Head of caudate nucleus (tissue), 42 donors: ENCODE results near the gene CDHR4.
"Not testable (repeated sequence)": the region's sequence is repeated elsewhere in the genome, so short reads cannot be mapped to it uniquely, and the experiment has no call there.

Experiments used
- DNase-seq, 42 donors: peaks; one replicate each; pipeline versions ENCODE4 v3.0.0 to v3.0.0-alpha.2; 2020 to 2021; ENCODE audit warnings: mixed read lengths in 7 of 42
- intact Hi-C: fragments of 100-400 bp; cut with DNase I; formaldehyde crosslinking; loops from one replicate; pipeline ENCODE4 v1.15.0; 2022

The CDHR4 gene

GRCh38 chr3:49751501-49751900 is 48.2 kb downstream of the CDHR4 start:
- no peak for DNase-seq
- intact Hi-C loops: no loop called here

GRCh38 chr3:49750056-49750455 is 49.6 kb downstream of the CDHR4 start:
- intact Hi-C loops: no loop called here
- no peak for DNase-seq

- DNase-seq, intact Hi-C loops: not testable (repeated sequence)
These were observed 50.8 kb downstream of the CDHR4 start for GRCh38 chr3:49748874-49749273.

GRCh38 chr3:49747792-49748480 is 51.7 kb downstream of the CDHR4 start:
- intact Hi-C loops: no loop called here
- DNase-seq: no peak

GRCh38 chr3:49745986-49746385 is 53.7 kb downstream of the CDHR4 start:
- intact Hi-C loops: no loop called here
- DNase-seq: no peak
